K562 (cell line): ENCODE results near the gene FBXO17. TPM values are rescaled to one million over a fixed set of nuclear protein-coding genes. Genes with fewer than 3 reads are reported as not detected.

Experiments
- ATAC-seq: fragments of 200-7000 bp; cut with Tn5 transposase; 3 replicates; pipeline ENCODE4 v1.9.1; 2020; ENCODE audit warnings: moderate library complexity
- BruUV-seq: library from RNA; stranded (reverse); fragments of 400-500 nt; replicated peaks from 2 replicates; lab custom pipeline; 2021; lab: Mats Ljungman, UMichigan
- CTCF ChIA-PET: fragments of 300-600 bp; formaldehyde crosslinking; extraction: SDS; loops from one replicate; lab custom pipeline; 2021; ENCODE audit warnings: low intra/inter-chr PET ratio; lab: Yijun Ruan, JAX
- POLR2A ChIA-PET: fragments of 300-600, 350-650 bp; sonication (Branson Sonifier 250); formaldehyde crosslinking; extraction: SDS; loops from one replicate; lab custom pipeline; 2021; ENCODE audit warnings: antibody characterized with exemption, inconsistent platforms; lab: Yijun Ruan, JAX
- DNase-seq, 4 experiments: peaks; one replicate each; pipeline versions ENCODE4 v3.0.0 to v3.0.0-alpha.2; 2011 to 2018; ENCODE audit warnings: low spot score in 3 of 4, mixed read lengths in 3 of 4; ENCODE audit errors: extremely low read depth in 1 of 4
- FAIRE-seq: peaks from 2 replicates; lab custom pipeline; 2011; peaks lifted over from hg19 to GRCh38; lab: Jason Lieb, UNC
- H2AFZ ChIP-seq: 2 replicates; pipeline ENCODE4 v1.6.0; 2011; ENCODE audit warnings: low read depth, low read length, control low read depth, inconsistent platforms
- H3K27ac ChIP-seq: fragments of 200-600 bp; 3 replicates; pipeline ENCODE4 v1.8.0; 2011; ENCODE audit warnings: low read depth, mild to moderate bottlenecking, control low read depth, inconsistent platforms, low read length, moderate library complexity, mixed read lengths; ENCODE audit errors: extremely low read depth
- H3K27me3 ChIP-seq, 2 experiments: fragments of 300-600 bp in 1 of 2; 2 replicates in 1 of 2; 3 replicates in 1 of 2; pipeline versions ENCODE4 v1.6.0 to v1.8.0; 2011; ENCODE audit warnings: inconsistent platforms in 2 of 2, low read length in 2 of 2, mild to moderate bottlenecking in 1 of 2, mixed read lengths in 1 of 2, moderate library complexity in 1 of 2; ENCODE audit not compliant: control insufficient read depth in 2 of 2, insufficient read depth in 2 of 2
- H3K36me3 ChIP-seq: fragments of 300-600 bp; 3 replicates; pipeline ENCODE4 v1.8.0; 2011; ENCODE audit warnings: mild to moderate bottlenecking, low read length, inconsistent platforms; ENCODE audit not compliant: control insufficient read depth, insufficient read depth
- H3K4me1 ChIP-seq, 2 experiments: fragments of 200-600 bp in 1 of 2; replicated peaks in 1 of 2; 2 replicates in 1 of 2; 3 replicates in 1 of 2; pipeline versions ENCODE4 v1.5.1 to v1.8.0; 2011; ENCODE audit warnings: inconsistent platforms in 2 of 2, low read length in 2 of 2, mild to moderate bottlenecking in 1 of 2, mixed read lengths in 1 of 2, moderate library complexity in 1 of 2; ENCODE audit not compliant: control insufficient read depth in 2 of 2, insufficient read depth in 2 of 2
- H3K4me2 ChIP-seq: 2 replicates; pipeline ENCODE4 v1.6.1; 2011; ENCODE audit warnings: low read length, control low read depth, inconsistent platforms, mixed read lengths; ENCODE audit not compliant: insufficient read depth
- H3K4me3 ChIP-seq: fragments of 200-600 bp; sonication (generic), shearing (Covaris generic); 2 replicates; pipeline ENCODE4 v1.5.1; 2016; ENCODE audit warnings: control low read depth, inconsistent platforms
- H3K79me2 ChIP-seq: fragments of 200-600 bp; 3 replicates; pipeline ENCODE4 v1.8.0; 2011; ENCODE audit warnings: low read length, inconsistent platforms; ENCODE audit not compliant: control insufficient read depth, insufficient read depth
- H3K9ac ChIP-seq, 2 experiments: 2 replicates each; pipeline versions ENCODE4 v1.6.0 to v1.6.1; 2011; ENCODE audit warnings: low read depth in 2 of 2, low read length in 2 of 2, control low read depth in 1 of 2, inconsistent platforms in 1 of 2, mild to moderate bottlenecking in 1 of 2, mixed read lengths in 1 of 2; ENCODE audit not compliant: insufficient read depth in 1 of 2
- H3K9me1 ChIP-seq: one replicate; pipeline ENCODE4 v1.6.0; 2011; ENCODE audit warnings: inconsistent platforms, mild to moderate bottlenecking, low read length, moderate library complexity; ENCODE audit not compliant: control insufficient read depth, insufficient read depth
- H3K9me3 ChIP-seq: replicated peaks from 2 replicates; pipeline ENCODE4 v1.5.1; 2011; ENCODE audit warnings: low read depth, low read length, inconsistent platforms; ENCODE audit not compliant: control insufficient read depth, insufficient read depth
- H4K20me1 ChIP-seq: replicated peaks from 2 replicates; pipeline ENCODE4 v1.6.1; 2011; ENCODE audit warnings: low read length, inconsistent platforms, mixed read lengths; ENCODE audit not compliant: control insufficient read depth, insufficient read depth
- BMI1 ChIP-seq: fragments of 150-350 bp; IDR thresholded peaks from 2 replicates; pipeline ENCODE4 v1.6.1; 2014; ENCODE audit warnings: low read length
- FOXP1 ChIP-seq: sonication (generic); formaldehyde crosslinking; IDR thresholded peaks from 2 replicates; pipeline ENCODE4 v1.8.0; 2022; ENCODE audit warnings: mild to moderate bottlenecking, missing genetic modification reagents
- HOXB6 ChIP-seq: fragments of 250-450 bp; sonication (Bioruptor Pico); IDR thresholded peaks from 2 replicates; pipeline ENCODE4 v1.5.1; 2022; ENCODE audit warnings: mild to moderate bottlenecking, borderline replicate concordance
- POLR2A ChIP-seq: fragments of 450-650 bp; conservative IDR thresholded peaks from 2 replicates; pipeline ENCODE4 v1.6.1; 2016
- RFX5 ChIP-seq: IDR thresholded peaks from 2 replicates; pipeline ENCODE4 v1.6.1; 2011; ENCODE audit warnings: low read depth, mild to moderate bottlenecking, improper control_type of control experiment, low read length
- SIX5 ChIP-seq, 2 experiments: IDR thresholded peaks; 2 replicates each; pipeline ENCODE4 v1.6.1; 2011; ENCODE audit warnings: low read length in 2 of 2, borderline replicate concordance in 1 of 2, low read depth in 1 of 2, mild to moderate bottlenecking in 1 of 2, moderate library complexity in 1 of 2; ENCODE audit not compliant: insufficient read depth in 1 of 2
- SRSF9 ChIP-seq: fragments of 200-400 bp; formaldehyde crosslinking; IDR thresholded peaks from 2 replicates; pipeline ENCODE4 v1.6.1; 2017; ENCODE audit warnings: low read depth, low read length, borderline replicate concordance
- SUPT5H ChIP-seq: fragments of 450-650 bp; IDR thresholded peaks from 2 replicates; pipeline ENCODE4 v1.6.1; 2016
- TARDBP ChIP-seq: fragments of 450-650 bp; IDR thresholded peaks from 2 replicates; pipeline ENCODE4 v1.6.1; 2016
- ZFX ChIP-seq: sonication (generic); formaldehyde crosslinking; IDR thresholded peaks from 2 replicates; pipeline ENCODE4 v1.8.0; 2022; ENCODE audit warnings: mild to moderate bottlenecking, missing genetic modification reagents, moderate library complexity
- ZNF121 ChIP-seq: sonication (generic); formaldehyde crosslinking; conservative IDR thresholded peaks from 2 replicates; pipeline ENCODE4 v1.8.0; 2022; ENCODE audit warnings: missing genetic modification reagents
- WGBS: fragments of 100-300 bp; shearing (Covaris generic); methylation state at CpG from one replicate; pipeline ENCODE4 v1.1.6; 2016; ENCODE audit warnings: low coverage, mixed read lengths; ENCODE audit not compliant: insufficient coverage; ENCODE audit errors: missing lambda C conversion rate; 5-methylcytosine and 5-hydroxymethylcytosine counted together
- in situ Hi-C: fragments of 300-500 bp; cut with MboI; formaldehyde crosslinking; loops from 4 replicates; pipeline ENCODE4 v1.15.0; 2018; ENCODE audit warnings: inconsistent platforms, mixed read lengths
- intact Hi-C: fragments of 100-400 bp; cut with micrococcal nuclease; formaldehyde crosslinking; loops from 2 replicates; pipeline ENCODE4 v1.14.2; 2022
- polyA plus RNA-seq, 8 experiments: library from polyadenylated mRNA; depleted of rRNA in 4 of 8; stranded (reverse) in 5 of 8; unstranded in 3 of 8; fragments of >200 nt; fragmentation: Nextera tagmentation in 2 of 8; fragmentation: Illumina TruSeq in 1 of 8; extraction: Ambion mirVana in 2 of 8; extraction: Trizol in 1 of 8; gene quantifications; 2 replicates each; pipeline versions ENCODE4 v1.2.1 to v1.2.3, GENCODE V29; 2011 to 2014; ENCODE audit warnings: inconsistent platforms in 1 of 8, missing spikeins in 1 of 8
- total RNA-seq, 7 experiments: library from RNA; depleted of rRNA in 6 of 7; stranded (reverse); fragments of >200 nt in 6 of 7; fragmentation: Illumina TruSeq in 2 of 7; extraction: Trizol in 2 of 7; gene quantifications; 2 replicates each; pipeline versions ENCODE4 v1.2.1 to v1.2.3, GENCODE V29; 2011 to 2021; ENCODE audit warnings: low replicate concordance in 1 of 7
- TF ChIP-seq, protein P1 (sequence below): fragments of 150-350 bp; IDR thresholded peaks from 2 replicates; pipeline ENCODE4 v1.6.1; 2014; ENCODE audit warnings: low read depth, mild to moderate bottlenecking, low read length, borderline replicate concordance

The FBXO17 gene
- total and polyA plus RNA-seq, 9 of the 15 experiments (the other 6 are each of a cell fraction or from before 2014, with no cell fraction given) = 4.1 to 27.1 (median 19.0) TPM

DNA sequence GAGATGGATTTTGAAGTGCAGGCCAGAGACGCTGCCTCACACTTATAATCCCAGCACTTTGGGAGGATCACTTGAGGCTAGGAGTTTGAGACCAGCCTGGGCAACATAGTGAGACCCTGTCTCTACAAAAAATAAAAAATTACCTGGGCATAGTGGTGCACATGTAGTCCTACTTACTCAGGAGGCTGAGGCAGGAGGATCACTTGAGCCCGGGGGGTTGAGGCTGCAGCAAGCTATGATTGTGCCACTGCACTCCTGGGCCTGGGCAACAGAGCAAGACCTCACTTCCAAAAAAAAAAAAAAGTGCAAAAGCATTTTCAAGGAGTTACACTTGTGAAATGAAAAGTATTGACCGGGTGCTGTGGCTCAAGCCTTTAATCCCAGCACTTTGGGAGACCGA lies 27.6 kb upstream of the FBXO17 start:
- peaks cover 0 to 2% of the 10 kb centered on the region in 2 experiments; a peak in 1 of 5 replicates for H3K27me3 ChIP-seq
- peaks cover 0 to 5% of the 10 kb centered on the region in 2 experiments; a peak in 1 of 5 replicates for H3K4me1 ChIP-seq
- H4K20me1 ChIP-seq = no peaks in the 10 kb centered on the region
- 15% methylated on average over 4 of the region's 4 CpGs for WGBS
- H3K4me3 ChIP-seq = no peak overlapping the region
- intact Hi-C loops (no loop called here), in situ Hi-C loops (no loop called here)
- DNase-seq = no peak
- H3K9ac ChIP-seq = no peak overlapping the region
- no peak overlapping the region for H3K27ac ChIP-seq
- no peak for ATAC-seq
- H3K9me1 ChIP-seq = no peaks in the 10 kb centered on the region
- ChIA-PET POLR2A (no interaction called here), CTCF (no interaction called here)
- no peaks in the 10 kb centered on the region for H3K36me3 ChIP-seq
- H2AFZ ChIP-seq = no peak overlapping the region
- no peaks in the 10 kb centered on the region for H3K9me3 ChIP-seq
- TF ChIP-seq POLR2A = no peak
- no peak for TF ChIP-seq SRSF9
- no peak for TF ChIP-seq SUPT5H
- TF ChIP-seq ZNF121 = peak; percentile 47; the same call in 1 of the 2 replicates
- H3K4me2 ChIP-seq = no peak overlapping the region
- BruUV-seq = no TSS peak
- no peak for FAIRE-seq
- no peaks in the 10 kb centered on the region for H3K79me2 ChIP-seq

DNA sequence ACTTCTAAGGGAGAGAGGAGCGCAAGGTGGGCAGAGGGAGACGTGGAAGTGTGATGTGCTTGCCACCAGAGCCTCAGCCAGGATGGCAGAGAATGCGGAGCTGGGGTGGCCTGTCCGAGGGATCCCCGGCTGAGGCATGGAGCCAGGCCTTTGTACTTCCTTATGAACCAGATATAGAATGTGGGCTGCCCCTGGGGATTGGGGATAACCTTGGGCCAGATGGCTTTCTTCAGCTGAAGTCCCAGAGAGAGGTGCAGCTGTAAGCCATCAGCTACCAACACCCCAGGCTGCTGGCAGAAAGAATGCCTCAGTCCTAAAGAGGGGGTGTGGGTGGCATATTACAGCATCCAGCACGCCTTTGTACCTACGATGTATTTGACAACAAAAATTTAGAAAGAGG lies 25.5 kb upstream of the FBXO17 start:
- no TSS peak for BruUV-seq
- FAIRE-seq (no peak), DNase-seq (no peak), ATAC-seq (no peak)
- Histone ChIP-seq H3K27me3 (peaks cover 0 to 2% of the 10 kb centered on the region in 2 experiments; a peak in 1 of 5 replicates), H2AFZ (no peak overlapping the region), H3K36me3 (no peaks in the 10 kb centered on the region), H3K9me3 (no peaks in the 10 kb centered on the region), H3K9me1 (no peaks in the 10 kb centered on the region), H3K79me2 (no peaks in the 10 kb centered on the region), H4K20me1 (no peaks in the 10 kb centered on the region), H3K9ac (peak overlapping the region in 1 of 2 experiments; percentile 70; a peak in 1 of 4 replicates), H3K27ac (no peak overlapping the region), H3K4me3 (no peak overlapping the region), H3K4me2 (no peak overlapping the region), H3K4me1 (peaks cover 0 to 5% of the 10 kb centered on the region in 2 experiments; a peak in 2 of 5 replicates)
- intact Hi-C loops (no loop called here), in situ Hi-C loops (no loop called here)
- WGBS = 30% methylated on average over 7 of the region's 7 CpGs
- POLR2A ChIA-PET = interaction anchor here (0.8 to 1.2 kb wide), 2 partner anchors 9 to 10 kb away, joined by 3 read pairs; no protein-coding TSS in a partner anchor
- CTCF ChIA-PET = no interaction called here
- no peak for TF ChIP-seq ZFX
- TF ChIP-seq HOXB6 (CRISPR knock-in tag) = no peak
- TF ChIP-seq TARDBP = no peak
- no peak for TF ChIP-seq FOXP1 (CRISPR knock-in tag)
- no peak for TF ChIP-seq RFX5
- TF ChIP-seq SIX5 (IDR thresholded peaks at IDR 0.05; ENCODE audit: borderline replicate concordance in 1 of 2, insufficient read depth in 1 of 2, low read depth in 1 of 2, low read length in 2 of 2) = no peak
- no peak for TF ChIP-seq BMI1
- TF ChIP-seq, protein P1, sequence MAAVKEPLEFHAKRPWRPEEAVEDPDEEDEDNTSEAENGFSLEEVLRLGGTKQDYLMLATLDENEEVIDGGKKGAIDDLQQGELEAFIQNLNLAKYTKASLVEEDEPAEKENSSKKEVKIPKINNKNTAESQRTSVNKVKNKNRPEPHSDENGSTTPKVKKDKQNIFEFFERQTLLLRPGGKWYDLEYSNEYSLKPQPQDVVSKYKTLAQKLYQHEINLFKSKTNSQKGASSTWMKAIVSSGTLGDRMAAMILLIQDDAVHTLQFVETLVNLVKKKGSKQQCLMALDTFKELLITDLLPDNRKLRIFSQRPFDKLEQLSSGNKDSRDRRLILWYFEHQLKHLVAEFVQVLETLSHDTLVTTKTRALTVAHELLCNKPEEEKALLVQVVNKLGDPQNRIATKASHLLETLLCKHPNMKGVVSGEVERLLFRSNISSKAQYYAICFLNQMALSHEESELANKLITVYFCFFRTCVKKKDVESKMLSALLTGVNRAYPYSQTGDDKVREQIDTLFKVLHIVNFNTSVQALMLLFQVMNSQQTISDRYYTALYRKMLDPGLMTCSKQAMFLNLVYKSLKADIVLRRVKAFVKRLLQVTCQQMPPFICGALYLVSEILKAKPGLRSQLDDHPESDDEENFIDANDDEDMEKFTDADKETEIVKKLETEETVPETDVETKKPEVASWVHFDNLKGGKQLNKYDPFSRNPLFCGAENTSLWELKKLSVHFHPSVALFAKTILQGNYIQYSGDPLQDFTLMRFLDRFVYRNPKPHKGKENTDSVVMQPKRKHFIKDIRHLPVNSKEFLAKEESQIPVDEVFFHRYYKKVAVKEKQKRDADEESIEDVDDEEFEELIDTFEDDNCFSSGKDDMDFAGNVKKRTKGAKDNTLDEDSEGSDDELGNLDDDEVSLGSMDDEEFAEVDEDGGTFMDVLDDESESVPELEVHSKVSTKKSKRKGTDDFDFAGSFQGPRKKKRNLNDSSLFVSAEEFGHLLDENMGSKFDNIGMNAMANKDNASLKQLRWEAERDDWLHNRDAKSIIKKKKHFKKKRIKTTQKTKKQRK = no peak
